Measurements from ENCODE around the gene SPATA31E1.
A peak's percentile ranks its signal among the peaks of the same experiment; 100 is the strongest.

Gene SPATA31E1

GRCh38 chr9:87863882-87864465 lies 18.7 kb upstream of the SPATA31E1 start:
- FAIRE-seq: no peak

GRCh38 chr9:87864915-87865314 lies 17.8 kb upstream of the SPATA31E1 start:
- FAIRE-seq: no peak

- FAIRE-seq: no peak
Measured at GRCh38 chr9:87865626-87866025, 17.1 kb upstream of the SPATA31E1 start.

- FAIRE-seq: no peak
Measured at GRCh38 chr9:87867391-87867790, 15.3 kb upstream of the SPATA31E1 start.

GRCh38 chr9:87868175-87868574 lies 14.5 kb upstream of the SPATA31E1 start:
- FAIRE-seq: no peak

GRCh38 chr9:87868635-87869034 lies 14.0 kb upstream of the SPATA31E1 start:
- FAIRE-seq: no peak

- no peak for FAIRE-seq
Measured at GRCh38 chr9:87869082-87869481, 13.6 kb upstream of the SPATA31E1 start.

GRCh38 chr9:87871425-87872078 lies 11.1 kb upstream of the SPATA31E1 start:
- FAIRE-seq: no peak

GRCh38 chr9:87872079-87872624 lies 10.5 kb upstream of the SPATA31E1 start:
- FAIRE-seq: no peak

- peak; percentile 43 for FAIRE-seq
Measured at GRCh38 chr9:87873607-87874303, 8.9 kb upstream of the SPATA31E1 start.

GRCh38 chr9:87874304-87874623 lies 8.4 kb upstream of the SPATA31E1 start:
- peak; percentile 26 for FAIRE-seq

GRCh38 chr9:87875060-87875459 lies 7.6 kb upstream of the SPATA31E1 start:
- no peak for FAIRE-seq

- FAIRE-seq: peak; percentile 89
Measured at GRCh38 chr9:87875831-87876545, 6.7 kb upstream of the SPATA31E1 start.

GRCh38 chr9:87876708-87877107 lies 6.0 kb upstream of the SPATA31E1 start:
- no peak for FAIRE-seq

- no peak for FAIRE-seq
Measured at GRCh38 chr9:87878989-87879511, 3.6 kb upstream of the SPATA31E1 start.

GRCh38 chr9:87880116-87880515 lies 2.6 kb upstream of the SPATA31E1 start:
- FAIRE-seq: no peak

GRCh38 chr9:87880683-87881082 lies 2.0 kb upstream of the SPATA31E1 start:
- FAIRE-seq: no peak

GRCh38 chr9:87883274-87883673 lies 597 bp downstream of the SPATA31E1 start:
- no peak for FAIRE-seq

- FAIRE-seq: no peak
Measured at GRCh38 chr9:87883990-87884389, 1.3 kb downstream of the SPATA31E1 start.

GRCh38 chr9:87884578-87885459 lies 2.1 kb downstream of the SPATA31E1 start:
- FAIRE-seq: no peak

- FAIRE-seq: no peak
Measured at GRCh38 chr9:87885484-87886189, 3.0 kb downstream of the SPATA31E1 start.
